Esophagus muscularis mucosa (tissue), 4 donors: Measurements from ENCODE around the gene PMVK. TPM values are rescaled to one million over a fixed set of nuclear protein-coding genes. Genes with fewer than 3 reads are reported as not detected.

Source experiments
- DNase-seq: peaks from one replicate; pipeline ENCODE4 v3.0.0-alpha.2; 2017; ENCODE audit errors: extremely low spot score
- H3K27ac ChIP-seq, 4 donors: fragments of 200-600 bp; sonication (generic); replicated peaks in 1 of 4; 1 replicate in 3 of 4; 2 replicates in 1 of 4; pipeline ENCODE4 v1.5.1; 2016 to 2019; ENCODE audit warnings: mild to moderate bottlenecking in 1 of 4
- H3K27me3 ChIP-seq, 4 donors: fragments of 200-600 bp; sonication (generic); one replicate each; pipeline versions ENCODE4 v1.5.1 to v1.6.0; 2016 to 2019
- H3K36me3 ChIP-seq, 4 donors: fragments of 200-600 bp; sonication (generic); one replicate each; pipeline ENCODE4 v1.5.1; 2016 to 2019
- H3K4me1 ChIP-seq, 4 donors: fragments of 200-600 bp; sonication (generic); one replicate each; pipeline ENCODE4 v1.5.1; 2016 to 2019
- H3K4me3 ChIP-seq, 4 donors: fragments of 200-600 bp; sonication (generic); 1 replicate in 2 of 4; 2 replicates in 2 of 4; pipeline ENCODE4 v1.5.1; 2016 to 2019; ENCODE audit warnings: mild to moderate bottlenecking in 4 of 4, moderate library complexity in 1 of 4
- H3K9me3 ChIP-seq, 4 donors: fragments of 200-600 bp; sonication (generic); 1 replicate in 3 of 4; 2 replicates in 1 of 4; pipeline ENCODE4 v1.5.1; 2016 to 2019
- EP300 ChIP-seq: sonication (generic); formaldehyde crosslinking; IDR thresholded peaks from one replicate; pipeline ENCODE4 v1.6.1; 2017; ENCODE audit warnings: antibody characterized with exemption
- POLR2A ChIP-seq: fragments of 450-650 bp; IDR thresholded peaks from one replicate; pipeline ENCODE4 v1.6.1; 2017; ENCODE audit warnings: antibody characterized with exemption, moderate library complexity, mild to moderate bottlenecking, low read depth
- POLR2AphosphoS5 ChIP-seq, 2 donors: sonication (generic); formaldehyde crosslinking; IDR thresholded peaks; one replicate each; pipeline ENCODE4 v1.6.1; 2017; ENCODE audit warnings: antibody characterized with exemption in 2 of 2
- WGBS: methylation state at CpG from one replicate; pipeline ENCODE4 v1.1.5; 2018; 5-methylcytosine and 5-hydroxymethylcytosine counted together
- intact Hi-C: fragments of 100-400 bp; cut with DNase I; formaldehyde crosslinking; loops from one replicate; pipeline ENCODE4 v1.15.1; 2023
- total RNA-seq, 4 donors: library from RNA; depleted of rRNA; stranded (reverse); fragments of >200 nt; gene quantifications; one replicate each; pipeline versions ENCODE4 v1.1.0 to v1.2.1, GENCODE V29; 2016
- TF ChIP-seq, protein P1 (sequence below), 3 experiments: fragments of 200-600 bp in 2 of 3; fragments of 450-650 bp in 1 of 3; sonication (generic) in 2 of 3; IDR thresholded peaks; one replicate each; pipeline ENCODE4 v1.5.1; 2017 to 2019; ENCODE audit warnings: antibody characterized with exemption in 3 of 3, mild to moderate bottlenecking in 2 of 3, moderate library complexity in 1 of 3

Gene PMVK
- total RNA-seq, 4 donors from 2014 or later: 15.9 to 26.2 (median 20.0) TPM

DNA sequence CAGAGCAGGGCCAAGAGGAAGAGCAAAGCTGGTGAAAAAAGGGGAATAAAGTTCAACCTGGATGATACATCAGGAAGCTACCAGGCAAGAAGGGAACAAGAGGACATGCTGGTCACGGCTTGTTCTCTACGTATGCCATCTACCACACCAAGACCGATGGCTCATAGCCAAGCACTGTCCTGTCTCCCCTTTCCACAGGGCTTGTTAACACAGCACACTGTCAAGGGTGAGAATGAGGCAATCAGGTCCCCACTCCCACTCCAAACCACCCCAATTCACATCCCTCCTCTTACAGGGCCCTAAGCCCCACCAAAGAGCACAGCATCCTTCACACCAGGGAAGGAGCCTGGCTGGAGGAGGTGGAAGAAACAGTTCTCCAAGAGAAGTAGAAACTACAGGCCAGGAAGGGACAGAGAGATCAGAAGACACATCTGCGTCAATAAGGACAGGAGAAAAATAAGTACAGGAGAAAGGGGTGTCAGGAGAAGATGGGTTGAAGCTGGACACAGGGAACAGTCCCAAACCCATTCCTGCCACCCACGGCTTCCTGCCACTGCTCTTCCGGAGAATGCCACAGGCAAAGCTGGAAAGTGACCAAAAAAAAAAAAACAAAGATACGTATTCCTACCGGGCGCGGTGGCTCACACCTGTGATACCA, 35.0 kb upstream of the PMVK start:
- H3K27me3 ChIP-seq: no peaks in the 10 kb centered on the region
- DNase-seq: no peak
- no peaks in the 10 kb centered on the region for H3K9me3 ChIP-seq
- 56% methylated on average over 10 of the region's 10 CpGs for WGBS
- peaks cover 1 to 30% (median 21%) of the 10 kb centered on the region in 4 donors for H3K36me3 ChIP-seq
- H3K4me1 ChIP-seq: peaks cover 58 to 82% (median 73%) of the 10 kb centered on the region in 4 donors
- H3K4me3 ChIP-seq: peak overlapping the region; percentile 51 to 56 (median 54)
- intact Hi-C loops: no loop called here
- no peak for TF ChIP-seq POLR2A
- no peak for TF ChIP-seq EP300
- TF ChIP-seq, protein P1, sequence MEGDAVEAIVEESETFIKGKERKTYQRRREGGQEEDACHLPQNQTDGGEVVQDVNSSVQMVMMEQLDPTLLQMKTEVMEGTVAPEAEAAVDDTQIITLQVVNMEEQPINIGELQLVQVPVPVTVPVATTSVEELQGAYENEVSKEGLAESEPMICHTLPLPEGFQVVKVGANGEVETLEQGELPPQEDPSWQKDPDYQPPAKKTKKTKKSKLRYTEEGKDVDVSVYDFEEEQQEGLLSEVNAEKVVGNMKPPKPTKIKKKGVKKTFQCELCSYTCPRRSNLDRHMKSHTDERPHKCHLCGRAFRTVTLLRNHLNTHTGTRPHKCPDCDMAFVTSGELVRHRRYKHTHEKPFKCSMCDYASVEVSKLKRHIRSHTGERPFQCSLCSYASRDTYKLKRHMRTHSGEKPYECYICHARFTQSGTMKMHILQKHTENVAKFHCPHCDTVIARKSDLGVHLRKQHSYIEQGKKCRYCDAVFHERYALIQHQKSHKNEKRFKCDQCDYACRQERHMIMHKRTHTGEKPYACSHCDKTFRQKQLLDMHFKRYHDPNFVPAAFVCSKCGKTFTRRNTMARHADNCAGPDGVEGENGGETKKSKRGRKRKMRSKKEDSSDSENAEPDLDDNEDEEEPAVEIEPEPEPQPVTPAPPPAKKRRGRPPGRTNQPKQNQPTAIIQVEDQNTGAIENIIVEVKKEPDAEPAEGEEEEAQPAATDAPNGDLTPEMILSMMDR (IDR thresholded peaks at IDR 0.05): no peak
- H3K27ac ChIP-seq: peak overlapping the region; percentile 96 to 98 (median 96)

DNA sequence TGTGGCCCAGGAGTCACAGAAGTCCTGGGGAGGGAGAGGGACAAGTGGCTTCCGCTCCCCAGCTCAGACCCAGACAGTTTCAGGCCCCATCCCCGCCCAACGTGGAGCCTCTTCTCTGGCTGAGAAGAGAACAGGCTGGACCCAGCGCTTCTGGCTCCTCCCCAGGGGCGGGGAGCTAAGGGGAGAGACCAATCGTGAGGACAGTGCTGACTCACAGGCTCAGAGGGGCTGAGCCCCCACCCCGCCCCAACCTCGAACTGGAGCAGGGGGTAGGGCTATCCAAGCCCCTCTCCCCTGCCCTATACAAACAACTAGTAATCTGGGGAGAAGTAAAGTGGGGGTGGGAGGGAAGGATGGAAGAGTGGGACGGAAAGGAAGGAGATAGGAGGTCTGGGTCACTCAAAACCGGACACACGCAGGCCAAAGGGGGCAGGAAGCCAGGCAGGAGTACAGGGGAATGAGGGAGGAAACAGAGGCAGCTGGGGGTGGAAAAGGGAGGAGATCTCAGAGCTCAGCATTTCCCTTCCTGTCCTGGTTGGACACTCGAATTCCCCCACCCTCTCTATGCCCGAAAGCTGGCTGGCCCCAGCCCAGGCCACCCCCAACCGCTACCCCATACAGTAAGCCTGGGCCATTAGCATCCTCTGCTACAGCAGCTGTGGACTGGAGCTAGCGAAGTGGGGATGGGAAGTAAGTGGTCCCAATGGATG, 34.3 kb upstream of the PMVK start, which contains the start of gene SHC1:
TSS of gene SHC1 (minus strand) at position 117 of the 710 bp plus-strand sequence. CDS start 221 bp downstream, outside the sequence.
- H3K4me1 ChIP-seq: peaks cover 58 to 80% (median 66%) of the 10 kb centered on the region in 4 donors
- TF ChIP-seq POLR2A: peak; percentile 94
- TF ChIP-seq POLR2AphosphoS5 (IDR thresholded peaks at IDR 0.05): peak in 1 of 2 donors; percentile 96
- TF ChIP-seq, protein P1 (IDR thresholded peaks at IDR 0.05): no peak
- TF ChIP-seq EP300: peak; percentile 2
- peak within 1 kb of the TSS; percentile 51 to 56 (median 54) for H3K4me3 ChIP-seq
- peak within 1 kb of the TSS; percentile 96 to 98 (median 96) for H3K27ac ChIP-seq
- peaks cover 7 to 37% (median 28%) of the 10 kb centered on the region in 4 donors for H3K36me3 ChIP-seq
- 8% methylated on average over 10 of the region's 15 CpGs for WGBS
- intact Hi-C loops: no loop called here
- H3K9me3 ChIP-seq: no peaks in the 10 kb centered on the region
- peak; percentile 97 for DNase-seq
- no peaks in the 10 kb centered on the region for H3K27me3 ChIP-seq

DNA sequence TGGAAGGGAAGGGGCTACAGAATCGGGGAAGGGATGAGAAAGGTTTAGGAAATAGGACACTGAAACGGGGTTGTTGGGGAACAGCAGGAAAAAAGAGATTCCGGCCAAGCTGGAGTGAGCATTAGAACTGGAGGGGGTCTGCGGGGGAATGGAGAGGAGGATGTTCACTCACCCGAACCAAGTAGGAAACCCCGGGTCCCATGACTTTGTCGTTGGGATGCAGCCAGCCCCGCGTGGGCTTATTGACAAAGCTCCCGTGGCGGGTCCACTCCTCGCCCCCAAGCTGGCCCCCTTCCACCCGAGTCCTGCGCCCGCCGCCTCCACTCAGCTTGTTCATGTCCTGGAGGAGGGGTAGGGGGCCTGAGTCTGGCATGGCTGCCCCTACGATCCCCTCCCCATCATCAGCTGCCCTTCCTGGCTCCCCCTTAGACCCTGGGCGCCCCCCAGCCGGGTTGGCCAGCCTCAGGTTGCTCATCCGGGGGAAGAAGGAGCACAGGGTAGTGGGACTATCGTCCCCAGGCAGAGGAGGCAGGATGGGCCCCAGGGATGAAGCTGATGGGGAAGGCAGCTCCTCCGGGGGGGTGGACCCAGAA, 33.4 kb upstream of the PMVK start:
- Histone ChIP-seq H3K4me3 (peak overlapping the region; percentile 51 to 56 (median 54)), H3K9me3 (no peaks in the 10 kb centered on the region), H3K27me3 (no peaks in the 10 kb centered on the region), H3K36me3 (peaks cover 7 to 45% (median 36%) of the 10 kb centered on the region in 4 donors), H3K4me1 (peaks cover 58 to 73% (median 66%) of the 10 kb centered on the region in 4 donors), H3K27ac (peak overlapping the region; percentile 96 to 98 (median 96))
- intact Hi-C loops: no loop called here
- WGBS: 14% methylated on average over 22 of the region's 22 CpGs
- TF ChIP-seq, protein P1 (IDR thresholded peaks at IDR 0.05): no peak
- TF ChIP-seq POLR2A (no peak), EP300 (no peak), POLR2AphosphoS5 (IDR thresholded peaks at IDR 0.05) (no peak)
- DNase-seq: no peak

DNA sequence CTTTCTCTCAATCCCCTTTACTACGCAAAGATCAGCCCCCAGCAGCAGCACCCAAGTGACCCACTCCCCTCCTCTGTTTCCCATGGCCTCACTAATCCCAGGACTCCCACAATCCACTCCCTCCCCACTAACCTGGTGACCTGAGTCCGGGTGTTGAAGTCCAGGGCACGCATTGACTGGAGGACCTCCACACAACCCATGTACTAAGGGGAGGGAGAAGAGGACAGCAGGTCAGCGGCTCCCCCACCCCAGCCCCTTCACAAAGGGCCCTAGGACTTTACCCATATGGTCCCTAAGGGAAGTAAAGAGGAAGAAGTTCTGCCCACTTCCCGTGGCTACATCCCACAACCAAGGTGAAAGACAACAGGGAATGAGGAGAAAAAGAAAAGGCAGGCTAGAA, 32.7 kb upstream of the PMVK start:
- TF ChIP-seq EP300: no peak
- TF ChIP-seq POLR2AphosphoS5 (IDR thresholded peaks at IDR 0.05): no peak
- peaks cover 58 to 73% (median 66%) of the 10 kb centered on the region in 4 donors for H3K4me1 ChIP-seq
- WGBS: 62% methylated on average over 5 of the region's 5 CpGs
- H3K36me3 ChIP-seq: peaks cover 8 to 52% (median 43%) of the 10 kb centered on the region in 4 donors
- intact Hi-C loops: no loop called here
- peak overlapping the region; percentile 51 to 56 (median 54) for H3K4me3 ChIP-seq
- peak overlapping the region; percentile 96 to 98 (median 96) for H3K27ac ChIP-seq
- DNase-seq: no peak
- no peaks in the 10 kb centered on the region for H3K9me3 ChIP-seq
- H3K27me3 ChIP-seq: no peaks in the 10 kb centered on the region

DNA sequence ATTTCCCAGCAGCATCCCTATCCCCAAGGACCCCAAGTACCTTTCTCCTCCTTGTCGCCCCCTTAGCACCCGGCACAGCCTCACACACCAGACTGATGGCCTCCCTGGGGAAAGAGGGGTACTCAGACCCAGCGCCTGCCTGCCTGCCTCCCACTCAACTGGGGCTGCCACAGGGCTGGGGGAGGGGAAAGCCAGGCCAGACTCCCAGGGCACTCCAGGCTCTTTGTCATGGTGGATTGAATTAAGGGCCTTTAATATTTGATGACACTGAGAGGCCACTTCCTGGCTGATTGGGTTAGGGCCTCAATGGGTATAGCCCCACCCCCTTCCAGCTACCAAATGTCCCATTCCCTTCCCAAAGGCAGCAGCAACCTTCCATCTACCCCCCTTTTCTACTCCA, 32.2 kb upstream of the PMVK start:
- Histone ChIP-seq H3K4me1 (peaks cover 58 to 73% (median 66%) of the 10 kb centered on the region in 4 donors), H3K27me3 (no peaks in the 10 kb centered on the region), H3K36me3 (peaks cover 13 to 57% (median 49%) of the 10 kb centered on the region in 4 donors), H3K4me3 (peak overlapping the region; percentile 51 to 56 (median 54)), H3K27ac (peak overlapping the region; percentile 96 to 98 (median 96)), H3K9me3 (no peaks in the 10 kb centered on the region)
- TF ChIP-seq EP300 (no peak), POLR2A (no peak), POLR2AphosphoS5 (IDR thresholded peaks at IDR 0.05) (no peak)
- TF ChIP-seq, protein P1 (IDR thresholded peaks at IDR 0.05): no peak
- WGBS: 90% methylated on average over 2 of the region's 3 CpGs
- no peak for DNase-seq
- intact Hi-C loops: no loop called here
